Embryonic facial prominence (tissue), 1 donor: Measurements from ENCODE around the gene ALOXE3.

Source experiments
- DNase-seq: peaks from one replicate; pipeline ENCODE4 v3.0.0-alpha.2; 2016; ENCODE audit errors: extremely low spot score

ALOXE3 gene

DNA sequence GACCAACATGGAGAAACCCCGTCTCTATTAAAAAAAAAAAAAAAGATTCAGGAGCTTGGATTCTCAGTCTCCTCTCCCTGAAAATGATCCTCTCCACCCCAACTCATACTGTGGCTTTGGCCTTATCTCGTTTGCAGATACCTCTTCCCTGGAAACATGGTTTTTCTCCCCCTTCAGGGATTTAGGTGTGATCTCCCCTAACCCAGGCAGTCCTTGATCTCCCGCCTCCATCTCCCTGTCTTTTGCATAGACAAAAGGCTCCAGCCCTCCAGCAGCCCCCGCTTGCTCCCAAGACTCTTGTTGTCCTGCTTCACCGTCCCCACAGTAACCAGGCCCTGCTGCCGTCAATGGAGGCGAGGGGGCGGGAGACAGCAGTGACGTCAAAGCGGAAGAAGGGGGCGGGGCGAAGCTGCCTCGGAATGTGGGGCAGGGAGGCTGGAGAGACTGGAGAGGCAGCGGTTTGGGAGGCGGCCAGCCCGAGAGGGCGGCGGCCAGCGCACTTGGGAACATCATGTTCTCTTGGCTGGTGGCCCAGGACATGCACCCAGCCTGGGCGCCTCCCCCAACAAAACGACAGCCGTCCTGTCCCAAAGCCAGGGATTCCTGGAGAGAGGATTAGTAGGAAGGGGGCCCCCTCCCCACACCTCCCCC is 35.8 kb upstream of the ALOXE3 start:
- peak; percentile 99 for DNase-seq

DNA sequence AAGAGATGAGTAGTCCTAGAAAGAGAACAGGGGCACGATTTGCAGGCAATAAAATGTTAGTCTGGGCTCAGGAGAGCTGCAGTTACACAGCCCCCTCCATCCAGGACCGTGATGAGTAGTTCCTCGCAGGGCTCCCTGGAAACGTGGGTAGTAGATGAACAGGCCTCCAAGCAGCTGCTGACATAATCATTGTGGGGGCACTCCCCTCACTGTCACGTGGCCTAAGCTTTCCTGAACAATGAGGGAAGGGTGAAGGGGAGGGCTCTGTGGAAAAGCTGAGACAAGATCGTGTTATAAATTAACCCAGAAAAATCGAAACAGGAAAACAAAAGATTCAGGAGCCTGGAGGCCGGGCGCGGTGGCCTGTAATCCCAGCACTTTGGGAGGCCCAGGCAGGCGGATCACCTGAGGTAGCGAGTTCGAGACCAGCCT is 35.2 kb upstream of the ALOXE3 start:
- DNase-seq: no peak

DNA sequence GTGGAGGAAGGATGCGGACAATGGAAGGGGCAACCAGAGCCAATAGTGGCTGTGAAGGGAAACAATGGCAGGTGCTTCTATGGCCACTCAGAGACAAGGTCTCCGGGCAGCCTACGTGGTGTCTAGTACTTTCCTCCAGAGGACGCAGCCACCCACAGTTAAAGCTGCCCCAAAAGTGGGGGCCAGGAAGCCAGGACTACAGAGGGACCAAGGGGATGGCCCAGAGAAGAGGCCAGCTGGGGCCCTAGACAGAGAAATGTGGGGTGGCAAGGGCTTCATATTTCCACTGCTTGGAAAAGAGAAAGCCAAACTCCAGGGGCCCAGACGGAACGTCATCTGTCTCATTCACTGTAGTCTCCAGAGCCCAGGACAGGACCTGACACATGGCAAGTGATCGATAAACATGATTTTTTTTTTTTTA is 34.7 kb upstream of the ALOXE3 start:
- DNase-seq: no peak

DNA sequence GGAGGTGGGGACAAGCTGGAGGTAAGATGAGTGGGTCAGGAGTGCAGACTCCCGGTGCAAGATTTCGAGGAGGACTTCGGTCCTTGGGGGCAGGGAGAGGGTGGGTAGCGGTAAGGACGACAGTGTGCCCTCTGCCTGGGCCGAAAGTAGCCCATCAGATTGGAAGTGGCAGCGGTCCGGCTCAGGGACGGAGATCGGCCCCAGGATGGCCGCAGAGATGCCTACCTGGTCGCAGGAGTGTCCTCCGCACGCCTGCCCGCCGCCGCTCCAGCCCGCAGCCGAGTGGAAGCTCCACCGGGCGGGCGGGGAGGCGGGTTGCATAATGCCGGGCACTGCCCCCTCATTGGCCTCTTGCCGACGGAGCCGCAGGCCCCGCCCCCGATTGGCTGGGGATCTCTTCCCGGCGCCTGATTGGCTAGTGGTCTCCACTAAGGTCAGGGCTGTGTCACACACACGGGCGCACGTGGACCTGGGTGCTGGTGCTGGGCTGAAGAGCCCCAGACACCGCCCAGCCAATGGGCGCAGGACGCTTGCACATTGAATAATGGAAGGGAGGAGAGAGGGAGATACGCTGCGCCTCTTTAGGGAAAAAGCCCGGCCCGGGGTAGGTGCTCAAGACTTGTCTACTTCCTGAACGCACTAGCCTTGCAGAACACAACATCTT is 33.9 kb upstream of the ALOXE3 start, which contains the start of gene PER1:
Gene PER1 (minus strand): TSS at position 293 of the 664 bp plus-strand sequence. CDS start 1,698 bp downstream, outside the sequence.
- peak; percentile 88 for DNase-seq

DNA sequence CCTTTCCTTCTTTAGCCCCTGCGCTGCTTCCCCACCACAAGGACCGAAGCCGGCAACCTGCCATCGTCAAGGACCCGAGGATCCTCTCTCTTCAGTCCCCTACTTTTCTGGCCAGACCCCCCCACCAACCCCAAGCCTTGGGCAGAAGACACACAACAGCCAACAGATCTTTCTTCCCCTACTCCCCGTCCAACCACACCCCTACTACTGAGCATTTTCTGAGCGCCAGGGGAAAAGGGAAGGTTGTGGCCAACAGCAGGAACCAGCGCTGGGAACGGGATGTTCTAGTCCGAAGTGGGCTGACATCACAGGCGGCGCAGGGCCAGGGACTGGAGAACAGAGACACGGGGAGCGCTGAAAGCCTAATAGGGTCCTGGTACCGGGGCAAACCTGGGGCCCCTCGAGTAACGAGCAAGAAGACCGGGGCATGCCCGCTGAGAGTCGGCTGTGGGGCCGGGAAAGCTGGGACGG is 33.4 kb upstream of the ALOXE3 start:
- DNase-seq: no peak

DNA sequence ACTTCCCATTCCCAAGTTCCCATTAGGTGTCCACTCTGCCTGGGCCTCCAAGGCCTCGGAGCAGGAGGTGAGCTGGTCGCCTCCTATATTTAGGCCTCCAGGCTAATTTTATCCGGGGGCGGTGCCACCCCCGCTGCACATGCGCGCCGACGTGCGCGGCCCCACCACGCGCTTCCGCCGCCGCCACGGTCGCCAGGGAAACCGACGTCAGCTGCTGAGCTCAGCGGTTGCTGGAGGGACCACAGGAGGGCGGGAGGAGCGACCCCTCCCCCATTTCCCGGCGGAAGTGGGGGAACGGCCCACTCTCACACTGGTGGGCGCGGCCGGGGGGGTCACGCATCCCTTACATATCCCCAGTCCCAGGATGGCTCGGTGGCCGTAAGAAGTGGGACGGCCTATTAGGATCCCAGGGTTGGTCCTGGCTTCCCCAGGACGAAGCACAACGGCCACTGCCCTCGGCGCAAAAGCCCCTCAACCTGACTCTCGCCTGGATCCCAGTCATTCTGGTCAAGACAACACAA is 32.9 kb upstream of the ALOXE3 start:
- DNase-seq: peak; percentile 87

DNA sequence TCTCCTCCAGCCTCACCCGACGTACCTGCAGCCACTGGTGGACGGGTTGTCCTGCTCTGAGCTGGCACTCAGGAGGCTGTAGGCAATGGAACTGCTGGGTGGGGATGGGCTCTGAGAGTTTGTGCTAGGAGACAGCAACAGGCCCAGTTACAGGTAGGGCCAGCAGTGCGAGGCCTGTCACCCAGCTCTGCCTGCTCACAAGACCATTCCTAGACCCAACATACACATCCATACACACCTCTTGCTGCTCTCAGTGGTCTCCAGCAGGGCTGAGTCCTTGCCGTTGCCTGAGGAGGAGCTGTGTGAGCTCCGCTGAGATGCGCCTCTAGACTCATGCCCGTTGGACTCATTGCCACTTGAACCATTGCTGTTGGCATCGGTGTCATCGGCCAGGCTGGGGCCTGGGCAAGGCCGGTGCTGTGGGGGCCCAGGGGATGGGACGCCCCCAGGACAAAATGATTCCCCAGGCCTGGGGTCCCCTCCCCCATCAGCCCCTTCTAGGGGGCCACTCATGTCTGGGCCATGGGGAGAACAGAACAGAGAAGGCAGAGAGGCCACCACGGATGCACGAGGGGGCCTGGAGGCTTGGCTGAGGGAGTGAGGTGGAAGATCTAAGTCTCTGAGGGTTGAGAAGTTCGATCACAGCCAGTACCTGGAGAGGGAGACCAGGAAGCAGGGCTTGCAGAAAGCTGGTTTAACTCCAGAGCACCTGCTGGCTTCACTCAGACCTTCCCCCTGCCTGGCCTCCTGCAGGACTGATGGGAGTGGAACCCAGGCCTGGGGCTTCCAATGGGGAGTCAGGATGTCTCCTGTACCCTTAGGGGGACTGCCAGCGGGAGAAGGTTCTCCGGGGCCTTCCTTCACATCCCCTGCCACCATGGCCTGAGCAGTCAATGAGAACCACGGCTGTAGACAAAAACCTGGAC is 32.1 kb upstream of the ALOXE3 start:
- no peak for DNase-seq

DNA sequence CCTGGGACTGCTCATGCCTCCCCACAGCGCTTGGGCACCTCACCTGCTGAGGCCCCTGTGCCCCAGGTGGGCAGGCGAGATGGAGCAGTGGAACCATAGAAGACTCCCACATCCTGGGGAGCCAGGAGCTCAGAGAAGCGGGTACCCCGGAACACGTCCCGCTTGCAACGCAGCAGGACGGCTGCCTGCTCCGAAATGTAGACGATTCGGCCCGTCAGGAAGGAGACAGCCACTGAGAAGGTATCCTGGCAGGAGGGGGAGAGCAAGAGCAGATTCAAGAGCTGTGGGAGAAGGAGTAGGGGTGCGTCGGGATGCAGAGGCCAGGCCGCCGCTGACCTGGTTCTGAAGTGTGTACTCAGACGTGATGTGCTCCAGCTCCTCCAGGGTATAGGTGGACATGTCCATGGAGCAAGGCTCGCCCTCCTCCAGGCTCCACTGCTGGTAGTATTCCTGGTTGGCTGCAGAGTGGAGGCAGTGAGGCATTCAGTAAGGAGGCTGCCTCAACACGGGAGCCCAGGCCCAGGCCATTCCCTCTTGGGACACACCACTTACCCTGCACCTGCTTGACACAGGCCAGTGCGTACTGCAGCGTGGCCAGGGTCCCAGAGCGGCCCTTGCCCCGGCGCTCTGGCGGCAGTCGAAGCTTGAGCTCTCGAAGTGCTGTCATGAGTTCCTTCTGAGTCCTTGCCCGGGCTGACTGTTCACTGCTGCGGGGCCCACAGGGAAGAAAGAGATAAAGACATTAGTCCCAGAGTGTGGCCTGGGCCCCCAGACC is 31.3 kb upstream of the ALOXE3 start:
- no peak for DNase-seq

DNA sequence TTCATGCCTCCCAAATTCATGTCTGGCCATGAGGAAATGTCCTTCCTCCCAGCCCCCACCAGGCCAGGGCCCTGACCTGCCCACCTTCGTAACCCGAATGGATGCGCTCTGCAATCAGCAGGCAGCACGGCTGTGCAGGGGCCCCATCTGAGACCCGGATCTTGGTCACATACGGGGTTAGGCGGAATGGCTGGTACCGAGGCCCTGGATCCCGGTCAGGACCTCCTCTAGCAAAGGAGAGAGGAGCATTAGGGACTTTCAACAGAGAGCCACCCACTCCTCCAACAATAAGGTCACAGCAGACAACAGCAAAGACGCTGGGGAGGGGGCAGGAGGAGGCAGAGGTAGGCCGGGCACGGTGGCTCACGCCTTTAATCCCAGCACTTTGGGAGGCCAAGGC is 30.2 kb upstream of the ALOXE3 start:
- no peak for DNase-seq

DNA sequence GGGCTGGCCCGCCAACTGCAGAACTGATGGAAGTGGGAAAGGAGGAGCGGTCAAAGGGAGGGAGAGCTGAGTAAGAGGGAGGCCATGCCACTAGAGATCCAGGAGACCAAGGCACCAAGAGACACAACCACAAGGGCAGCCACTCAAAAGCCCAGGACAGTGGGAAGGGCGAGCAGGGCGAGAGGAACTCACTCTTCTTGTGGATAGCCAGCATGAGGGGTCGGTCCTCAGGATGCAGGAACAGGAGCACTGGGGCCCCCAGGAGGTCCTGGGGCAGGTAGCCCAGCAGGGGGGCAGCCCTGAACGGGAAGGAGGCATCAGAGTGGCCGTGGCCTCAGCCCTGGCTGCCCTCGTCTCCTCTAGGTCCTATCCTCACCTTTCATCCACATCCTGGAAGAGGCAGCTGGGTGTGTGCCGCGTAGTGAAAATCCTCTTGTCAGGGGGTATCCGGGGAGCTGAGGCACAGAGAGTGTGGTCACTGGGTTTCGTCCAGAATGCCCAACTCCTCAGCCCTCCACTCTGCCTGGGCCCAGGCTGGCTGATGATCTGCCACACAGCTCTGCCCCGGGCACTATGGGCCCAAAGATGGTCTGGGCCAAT is 29.6 kb upstream of the ALOXE3 start:
- no peak for DNase-seq

DNA sequence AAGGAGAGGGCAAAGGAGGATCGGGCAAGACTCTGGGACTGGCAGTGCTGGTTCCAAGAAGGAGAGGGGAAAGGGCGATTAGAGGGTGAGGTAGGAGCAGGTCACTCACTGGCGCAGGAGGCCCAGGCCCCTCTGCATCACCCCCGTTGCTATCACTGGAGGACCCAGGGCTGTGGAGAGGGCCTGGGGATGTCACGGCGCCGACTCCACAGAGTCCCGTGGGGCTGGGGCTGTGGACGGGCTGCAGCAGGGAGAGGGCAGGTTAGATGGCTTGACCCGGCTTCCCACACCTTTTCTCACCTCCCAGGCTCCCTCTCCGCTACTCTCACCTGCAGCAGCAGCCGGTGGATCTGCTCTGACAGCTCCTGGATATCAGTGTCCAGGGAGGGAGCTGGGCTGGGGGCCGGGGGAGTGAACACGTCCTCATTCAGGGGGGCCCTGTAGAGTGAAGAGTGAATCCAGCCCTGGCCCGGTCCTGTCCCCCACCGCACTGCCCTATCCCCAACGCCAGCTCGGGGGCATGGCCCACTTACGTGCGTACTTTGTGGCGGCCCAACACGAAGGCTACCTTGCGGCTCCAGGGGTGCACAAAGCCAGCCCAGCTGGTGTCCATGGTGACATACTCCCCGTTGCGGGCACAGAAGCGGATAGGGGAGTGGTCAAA is 29.0 kb upstream of the ALOXE3 start:
- no peak for DNase-seq

DNA sequence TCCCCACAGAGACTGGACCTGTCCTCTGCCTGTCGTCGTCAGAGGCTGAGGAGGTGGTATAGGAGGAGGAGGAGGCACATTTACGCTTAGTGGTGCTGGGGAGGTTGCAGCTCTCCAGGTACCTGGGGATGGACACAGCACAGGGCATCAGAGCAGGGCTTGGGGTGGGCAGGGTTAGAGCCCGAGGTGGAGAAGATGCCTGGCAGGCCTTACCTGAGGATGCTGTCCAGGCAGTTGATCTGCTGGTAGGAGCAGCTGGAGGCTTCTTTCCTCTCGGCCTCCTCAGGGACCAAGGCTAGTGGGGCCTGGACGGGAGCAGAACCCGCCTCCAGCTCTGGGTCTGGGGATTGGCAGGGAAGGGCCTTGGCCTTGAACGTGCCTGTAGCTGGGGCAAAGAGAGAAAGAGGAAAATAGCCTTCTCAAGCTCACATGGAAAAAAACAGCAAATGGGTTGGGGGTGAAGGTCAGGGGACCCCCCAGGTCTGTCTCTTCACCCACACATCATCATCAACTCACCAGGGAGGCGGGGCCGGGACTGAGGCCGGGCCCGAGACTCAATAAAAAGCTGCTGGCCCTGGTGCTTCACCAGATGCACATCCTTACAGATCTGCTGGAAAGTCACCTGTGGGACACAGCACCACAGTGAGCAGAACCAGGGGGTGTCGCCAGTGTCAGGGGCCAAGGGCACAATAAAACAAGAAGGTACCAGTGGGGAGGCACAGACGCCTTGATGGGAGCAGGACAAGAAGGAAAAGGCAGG is 28.2 kb upstream of the ALOXE3 start:
- no peak for DNase-seq

DNA sequence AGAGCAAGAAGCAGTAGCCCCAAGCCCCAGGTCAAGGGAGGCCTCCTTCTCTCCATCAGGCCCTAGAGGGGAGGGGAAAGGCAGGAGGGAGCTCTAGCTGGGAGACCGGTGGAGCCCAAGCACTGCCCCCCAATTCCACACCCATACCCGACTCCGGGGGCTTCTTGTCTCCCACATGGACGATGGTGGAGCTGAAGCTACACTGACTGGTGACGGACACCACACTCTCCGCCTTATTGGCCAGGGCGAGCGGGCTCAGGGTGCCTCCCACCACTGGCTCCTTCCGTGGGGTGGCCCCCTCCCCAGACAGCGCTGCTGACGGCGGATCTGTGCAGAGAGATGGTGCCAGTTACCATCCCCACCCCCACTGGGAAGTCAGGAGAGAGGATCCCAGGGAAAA is 27.5 kb upstream of the ALOXE3 start:
- no peak for DNase-seq

DNA sequence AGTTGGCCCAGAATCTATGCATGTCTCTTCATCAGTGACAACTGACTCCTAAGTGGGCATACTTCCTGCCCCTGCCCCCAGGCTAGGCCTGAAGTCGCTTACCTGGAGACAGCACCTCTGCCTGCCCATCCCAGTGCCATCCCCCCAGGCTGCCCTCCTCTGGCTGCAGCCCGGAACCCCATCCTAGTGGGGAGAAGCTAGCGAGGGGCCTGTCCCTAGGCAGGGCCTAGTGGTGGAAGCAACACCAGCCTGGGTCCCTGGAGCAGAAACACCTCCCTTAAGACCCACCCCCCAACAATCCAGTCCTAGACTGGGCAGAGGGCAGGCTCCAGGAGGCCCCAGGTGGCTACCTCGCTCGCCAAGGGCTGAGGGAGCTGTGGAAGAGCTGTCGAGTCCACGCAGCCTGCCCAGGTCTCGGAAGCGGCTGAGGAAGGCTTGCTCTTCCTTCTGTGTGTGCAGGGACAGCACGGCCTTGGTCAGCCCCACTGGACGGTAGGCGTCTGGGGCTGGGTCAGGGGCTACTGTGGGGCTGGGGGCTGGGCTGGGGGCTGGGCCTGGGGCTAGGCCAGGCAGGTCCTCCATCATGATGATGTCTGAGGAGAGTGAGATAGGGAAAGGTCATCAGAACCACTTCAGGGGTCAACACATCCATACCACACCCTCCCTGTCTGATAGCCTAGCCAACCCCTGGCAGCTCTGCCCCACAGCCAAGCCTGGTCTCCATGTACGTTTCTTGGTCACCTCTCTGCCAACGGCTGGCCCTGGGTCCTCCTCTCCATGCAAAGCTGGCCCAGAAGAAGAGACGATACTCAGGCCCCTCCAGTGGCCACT is 26.3 kb upstream of the ALOXE3 start:
- DNase-seq: no peak

DNA sequence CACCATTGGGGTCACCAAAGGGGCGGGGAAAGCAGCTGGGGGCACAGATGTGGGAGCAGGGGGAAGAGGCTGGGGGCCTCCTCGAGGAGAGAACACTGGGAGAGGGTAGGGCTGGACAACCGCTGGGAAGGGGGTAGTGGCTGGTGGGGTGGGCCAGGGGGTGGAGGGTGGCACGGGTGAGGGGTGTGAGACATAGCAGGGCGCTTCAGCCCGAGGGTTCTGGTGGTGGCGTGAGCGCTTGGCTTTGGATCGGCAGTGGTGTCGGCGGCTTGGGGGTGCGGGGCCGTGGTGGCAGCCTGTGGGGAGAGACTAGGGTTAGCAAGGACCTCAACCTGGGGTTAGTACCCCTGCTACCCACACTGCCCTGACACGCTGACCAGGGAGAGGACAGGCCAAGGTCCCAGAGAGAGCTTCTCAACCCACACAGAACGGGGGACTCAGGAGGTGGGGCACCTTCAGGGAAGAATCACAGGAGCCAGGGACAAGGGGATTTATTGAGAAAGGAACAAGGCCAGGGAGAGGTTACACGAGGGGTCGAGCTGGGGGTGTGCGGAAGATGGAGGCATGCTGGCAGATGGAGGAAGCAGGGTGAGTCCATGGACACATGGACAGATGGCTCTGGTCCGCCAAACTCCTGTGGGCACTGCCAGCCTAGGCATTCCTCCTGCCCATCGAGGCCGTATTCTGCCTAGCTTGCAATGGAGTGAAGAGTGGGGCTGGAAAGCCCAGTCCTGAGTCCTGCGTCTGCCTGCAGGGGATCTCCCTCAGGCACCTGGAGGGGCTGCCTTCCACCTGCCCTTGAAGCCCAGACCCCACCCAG is 25.5 kb upstream of the ALOXE3 start:
- DNase-seq: no peak

DNA sequence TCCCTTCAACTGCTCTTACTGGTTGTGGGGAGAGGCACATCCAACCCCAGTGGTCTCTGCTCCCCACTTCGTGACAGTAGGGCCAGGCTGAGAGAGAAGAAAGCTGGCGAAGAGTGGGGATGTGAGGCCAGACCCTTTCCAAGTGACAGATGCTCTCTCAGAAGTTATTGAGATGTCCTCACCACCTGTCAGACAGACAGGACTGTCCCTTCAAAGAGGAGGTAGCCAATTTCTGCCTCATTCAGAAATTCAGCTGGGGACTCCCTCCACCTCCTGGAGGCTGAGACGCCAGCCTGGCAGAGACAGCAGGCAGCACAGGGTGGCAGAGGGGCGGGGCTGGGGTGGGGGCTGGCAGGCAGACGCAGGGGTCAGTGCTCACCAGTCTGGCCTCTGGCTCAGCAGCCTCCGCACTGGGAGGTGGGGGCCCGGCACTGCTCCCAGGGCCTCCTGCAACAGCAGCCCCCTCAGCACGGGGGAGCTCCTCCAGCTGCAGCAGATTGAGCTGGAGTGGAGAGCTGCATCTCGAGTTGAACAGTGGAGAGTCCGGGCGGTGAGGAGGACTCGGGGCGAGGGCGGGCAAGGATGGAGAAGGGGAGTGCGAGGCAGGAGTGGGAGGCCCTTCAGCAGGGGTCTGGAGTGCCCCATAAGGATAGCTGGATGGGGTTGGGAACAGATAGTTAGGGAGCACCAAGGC is 24.7 kb upstream of the ALOXE3 start:
- no peak for DNase-seq
